SK-N-SH treated with all-trans-retinoic acid at 6 μM for 48 hours (cell line): ENCODE measurements around the gene PGAP2.

Experiments used
- ATAC-seq: fragments of 200-7000 bp; cut with Tn5 transposase; 3 replicates; pipeline ENCODE4 v1.9.1; 2020; ENCODE audit warnings: mild to moderate bottlenecking, moderate library complexity
- BACH2 ChIP-seq: fragments of 250-450 bp; sonication (Bioruptor Pico); IDR thresholded peaks from 2 replicates; pipeline ENCODE4 v1.9.0; 2021; ENCODE audit warnings: mild to moderate bottlenecking, borderline replicate concordance
- CREB5 ChIP-seq: fragments of 250-450 bp; sonication (Bioruptor Pico); IDR thresholded peaks from 2 replicates; pipeline ENCODE4 v1.5.1; 2020; ENCODE audit warnings: low read depth, mild to moderate bottlenecking, moderate library complexity
- CSDC2 ChIP-seq: fragments of 250-450 bp; sonication (Bioruptor Pico); IDR thresholded peaks from 2 replicates; pipeline ENCODE4 v1.5.0; 2020; ENCODE audit warnings: mild to moderate bottlenecking, moderate library complexity
- CSRNP3 ChIP-seq: fragments of 250-450 bp; sonication (Bioruptor Pico); IDR thresholded peaks from 2 replicates; pipeline ENCODE4 v1.5.1; 2021; ENCODE audit warnings: mild to moderate bottlenecking, moderate library complexity
- ESRRG ChIP-seq: fragments of 250-450 bp; sonication (Bioruptor Pico); IDR thresholded peaks from 2 replicates; pipeline ENCODE4 v1.6.1; 2021; ENCODE audit warnings: mild to moderate bottlenecking
- ISL1 ChIP-seq: fragments of 250-450 bp; sonication (Bioruptor Pico); IDR thresholded peaks from 2 replicates; pipeline ENCODE4 v2.1.2; 2022; ENCODE audit warnings: mild to moderate bottlenecking, moderate library complexity
- PATZ1 ChIP-seq: fragments of 250-450 bp; sonication (Bioruptor Pico); IDR thresholded peaks from 2 replicates; pipeline ENCODE4 v1.8.0; 2020; ENCODE audit warnings: mild to moderate bottlenecking, moderate library complexity, borderline replicate concordance
- RARB ChIP-seq: fragments of 250-450 bp; sonication (Bioruptor Pico); IDR thresholded peaks from 2 replicates; pipeline ENCODE4 v1.8.0; 2021; ENCODE audit warnings: mild to moderate bottlenecking, moderate library complexity
- SNAI2 ChIP-seq: fragments of 250-450 bp; sonication (Bioruptor Pico); IDR thresholded peaks from 2 replicates; pipeline ENCODE4 v1.5.0; 2020; ENCODE audit warnings: mild to moderate bottlenecking, moderate library complexity
- TCF4 ChIP-seq: fragments of 250-450 bp; sonication (Bioruptor Pico); IDR thresholded peaks from 2 replicates; pipeline ENCODE4 v1.8.0; 2021; ENCODE audit warnings: mild to moderate bottlenecking, moderate library complexity, borderline replicate concordance
- TOX ChIP-seq: fragments of 250-450 bp; sonication (Bioruptor Pico); IDR thresholded peaks from 2 replicates; pipeline ENCODE4 v1.8.0; 2021; ENCODE audit warnings: mild to moderate bottlenecking, moderate library complexity, borderline replicate concordance
- TSHZ2 ChIP-seq: fragments of 250-450 bp; sonication (Bioruptor Pico); IDR thresholded peaks from 2 replicates; pipeline ENCODE4 v1.5.0; 2020; ENCODE audit warnings: mild to moderate bottlenecking, moderate library complexity
- ZC3H10 ChIP-seq: fragments of 250-450 bp; sonication (Bioruptor Pico); IDR thresholded peaks from 2 replicates; pipeline ENCODE4 v1.5.1; 2021; ENCODE audit warnings: mild to moderate bottlenecking, moderate library complexity
- ZFP3 ChIP-seq: fragments of 250-450 bp; sonication (Bioruptor Pico); IDR thresholded peaks from 2 replicates; pipeline ENCODE4 v1.5.0; 2020; ENCODE audit warnings: mild to moderate bottlenecking, moderate library complexity
- ZNF565 ChIP-seq: fragments of 450-650 bp; formaldehyde crosslinking; conservative IDR thresholded peaks from 2 replicates; pipeline ENCODE4 v1.5.0; 2020; ENCODE audit warnings: low read depth, mild to moderate bottlenecking, moderate library complexity
- ZNF70 ChIP-seq: fragments of 450-650 bp; formaldehyde crosslinking; IDR thresholded peaks from 2 replicates; pipeline ENCODE4 v1.5.0; 2020; ENCODE audit warnings: mild to moderate bottlenecking, moderate library complexity

The PGAP2 gene

GRCh38 chr11:3855808-3856491 lies 47.6 kb downstream of the PGAP2 start:
- peak; percentile 38 for ATAC-seq
- TF ChIP-seq CSRNP3 (CRISPR knock-in tag) = no peak
- no peak for TF ChIP-seq ZNF70
- TF ChIP-seq ESRRG (CRISPR knock-in tag) = no peak
- TF ChIP-seq SNAI2 (CRISPR knock-in tag) = no peak
- TF ChIP-seq TCF4 (CRISPR knock-in tag) = no peak
- TF ChIP-seq TOX (CRISPR knock-in tag) = no peak
- TF ChIP-seq ISL1 (CRISPR knock-in tag) = no peak
- no peak for TF ChIP-seq ZC3H10
- TF ChIP-seq CSDC2 (CRISPR knock-in tag) = no peak

GRCh38 chr11:3856856-3857553 lies 48.6 kb downstream of the PGAP2 start:
- no peak for ATAC-seq
- no peak for TF ChIP-seq PATZ1 (CRISPR knock-in tag)
- no peak for TF ChIP-seq TCF4 (CRISPR knock-in tag)
- no peak for TF ChIP-seq ISL1 (CRISPR knock-in tag)
- TF ChIP-seq CSRNP3 (CRISPR knock-in tag) = no peak
- no peak for TF ChIP-seq CSDC2 (CRISPR knock-in tag)
- TF ChIP-seq ZFP3 (CRISPR knock-in tag) = no peak
- no peak for TF ChIP-seq TSHZ2
- no peak for TF ChIP-seq BACH2 (CRISPR knock-in tag)
- TF ChIP-seq CREB5 = no peak

GRCh38 chr11:3857628-3858027 lies 49.3 kb downstream of the PGAP2 start:
- TF ChIP-seq ESRRG (CRISPR knock-in tag) (no peak), ZC3H10 (no peak)
- ATAC-seq = no peak

GRCh38 chr11:3859373-3859881 lies 51.1 kb downstream of the PGAP2 start:
- ATAC-seq = no peak
- TF ChIP-seq TOX (CRISPR knock-in tag) (no peak), ZC3H10 (no peak), CSDC2 (CRISPR knock-in tag) (no peak), SNAI2 (CRISPR knock-in tag) (no peak), PATZ1 (CRISPR knock-in tag) (no peak), ZNF565 (CRISPR knock-in tag) (no peak), RARB (no peak)
- TF ChIP-seq, all 23 proteins: peak for 0
